HL-60 (cell line): ENCODE measurements around the gene SDK1.

Source experiments
- CTCF ChIP-seq: IDR thresholded peaks from one replicate; pipeline ENCODE4 v1.5.1; 2011; ENCODE audit warnings: low read length, control low read depth, inconsistent platforms; ENCODE audit not compliant: insufficient read depth
- POLR2AphosphoS5 ChIP-seq: IDR thresholded peaks from 2 replicates; pipeline ENCODE4 v1.6.1; 2012; ENCODE audit warnings: low read depth

- TF ChIP-seq CTCF (no peak), POLR2AphosphoS5 (no peak)
These were observed 479.5 kb downstream of the SDK1 start for GRCh38 chr7:3780525-3780924.
